NOMO-1 treated with dmso at 0.1 percent for 144 hours (cell line): ENCODE results near the gene SMARCC1.

ENCODE experiments used
- DNase-seq: peaks from one replicate; lab custom pipeline; 2025; ENCODE audit not compliant: unreplicated experiment; lab: John Stamatoyannopoulos, UW

Gene SMARCC1

GRCh38 chr3:47592066-47592795 is 189.5 kb downstream of the SMARCC1 start:
- DNase-seq, result no peak

GRCh38 chr3:47590216-47590615 is 191.5 kb downstream of the SMARCC1 start:
- DNase-seq, result no peak

- no peak for DNase-seq
These were observed 193.1 kb downstream of the SMARCC1 start for GRCh38 chr3:47588587-47588986.

GRCh38 chr3:47588053-47588452 is 193.6 kb downstream of the SMARCC1 start:
- DNase-seq, result no peak

GRCh38 chr3:47586746-47587145 is 194.9 kb downstream of the SMARCC1 start:
- no peak for DNase-seq

- DNase-seq, result no peak
These were observed 198.2 kb downstream of the SMARCC1 start for GRCh38 chr3:47583320-47584075.

- DNase-seq, result no peak
These were observed 199.9 kb downstream of the SMARCC1 start for GRCh38 chr3:47581835-47582234.

- DNase-seq, result no peak
These were observed 200.3 kb downstream of the SMARCC1 start for GRCh38 chr3:47581422-47581821.

- DNase-seq, result no peak
These were observed 201.2 kb downstream of the SMARCC1 start for GRCh38 chr3:47580481-47580880.

- DNase-seq, result no peak
These were observed 201.8 kb downstream of the SMARCC1 start for GRCh38 chr3:47579875-47580274.

- DNase-seq, result no peak
These were observed 202.7 kb downstream of the SMARCC1 start, which contains the start of gene CSPG5 for GRCh38 chr3:47578691-47579632. CSPG5 (minus strand) TSS chr3:47578865; CDS start chr3:47578693, 172 bp downstream.

GRCh38 chr3:47578119-47578632 is 203.5 kb downstream of the SMARCC1 start:
- DNase-seq, result no peak

GRCh38 chr3:47577583-47578118 is 204.0 kb downstream of the SMARCC1 start:
- DNase-seq, result no peak

GRCh38 chr3:47573190-47574172 is 208.2 kb downstream of the SMARCC1 start:
- DNase-seq, result no peak

- no peak for DNase-seq
These were observed 210.1 kb downstream of the SMARCC1 start for GRCh38 chr3:47571391-47572175.

- no peak for DNase-seq
These were observed 212.8 kb downstream of the SMARCC1 start for GRCh38 chr3:47568901-47569300.

GRCh38 chr3:47567149-47567548 is 214.5 kb downstream of the SMARCC1 start:
- no peak for DNase-seq

GRCh38 chr3:47566667-47567066 is 215.0 kb downstream of the SMARCC1 start:
- no peak for DNase-seq
